T-cell (primary cell): ENCODE results near the gene EFNA2. TPM values are rescaled to one million over a fixed set of nuclear protein-coding genes. Genes with fewer than 3 reads are reported as not detected.
"Not testable (repeated sequence)": the region's sequence is repeated elsewhere in the genome, so short reads cannot be mapped to it uniquely, and the experiment has no call there.

ENCODE experiments used
- ATAC-seq, 4 experiments: fragments of 200-7000 bp in 3 of 4; fragments of 150-1000 bp in 1 of 4; cut with Tn5 transposase; replicated peaks in 1 of 4; 1 replicate in 3 of 4; 2 replicates in 1 of 4; pipeline ENCODE4 v1.10.0; 2021; ENCODE audit warnings: moderate library complexity in 3 of 4, mild to moderate bottlenecking in 2 of 4, moderate number of reproducible peaks in 1 of 4
- CTCF ChIA-PET, 2 donors: fragments of 300-600 bp; sonication (Branson Sonifier 250); formaldehyde crosslinking; loops; one replicate each; lab custom pipeline; 2022; ENCODE audit warnings: antibody characterized with exemption in 2 of 2; lab: Charles Lee
- POLR2A ChIA-PET, 2 donors: fragments of 300-600 bp; sonication (Branson Sonifier 250); formaldehyde crosslinking; loops; one replicate each; lab custom pipeline; 2022; ENCODE audit warnings: antibody characterized with exemption in 2 of 2; lab: Charles Lee
- DNase-seq, 35 experiments: peaks; one replicate each; pipeline versions ENCODE4 v3.0.0 to v3.0.0-alpha.2; 2013 to 2023
- H3K27ac ChIP-seq: one replicate; pipeline ENCODE4 v1.5.1; 2013; ENCODE audit warnings: low read length
- H3K27me3 ChIP-seq, 2 experiments: replicated peaks in 1 of 2; 1 replicate in 1 of 2; 2 replicates in 1 of 2; pipeline versions ENCODE4 v1.6.1 to v1.7.0; 2013; ENCODE audit warnings: low read length in 1 of 2, mixed read lengths in 1 of 2; ENCODE audit not compliant: control insufficient read depth in 2 of 2, insufficient read depth in 2 of 2; ENCODE audit errors: extremely low read depth in 1 of 2
- H3K36me3 ChIP-seq, 2 donors: 1 replicate in 1 of 2; 2 replicates in 1 of 2; pipeline versions ENCODE4 v1.6.1 to v1.7.0; 2013; ENCODE audit warnings: low read length in 1 of 2; ENCODE audit not compliant: control insufficient read depth in 2 of 2, insufficient read depth in 1 of 2; ENCODE audit errors: extremely low read depth in 1 of 2
- H3K4me1 ChIP-seq, 2 experiments: 1 replicate in 1 of 2; 2 replicates in 1 of 2; pipeline versions ENCODE4 v1.6.1 to v1.7.0; 2013; ENCODE audit warnings: low read length in 2 of 2, mixed read lengths in 1 of 2; ENCODE audit not compliant: insufficient read depth in 2 of 2, control insufficient read depth in 1 of 2; ENCODE audit errors: extremely low read depth in 1 of 2
- H3K4me3 ChIP-seq, 2 donors: 1 replicate in 1 of 2; 2 replicates in 1 of 2; pipeline versions ENCODE4 v1.5.1 to v1.7.0; 2013; ENCODE audit warnings: mild to moderate bottlenecking in 2 of 2, low read length in 1 of 2, moderate library complexity in 1 of 2; ENCODE audit not compliant: control insufficient read depth in 1 of 2; ENCODE audit errors: extremely low read depth in 1 of 2
- H3K9me3 ChIP-seq: 2 replicates; pipeline ENCODE4 v1.7.0; 2013
- H3K27ac Mint-ChIP-seq, 2 donors: one replicate each; pipeline ENCODE4 v1.8.0; 2020 to 2021; ENCODE audit warnings: mild to moderate bottlenecking in 2 of 2, mixed read lengths in 2 of 2
- H3K27me3 Mint-ChIP-seq, 2 donors: one replicate each; pipeline ENCODE4 v1.8.0; 2021 to 2022; ENCODE audit warnings: mixed read lengths in 2 of 2
- H3K36me3 Mint-ChIP-seq: one replicate; pipeline ENCODE4 v1.8.0; 2021; ENCODE audit warnings: mixed read lengths
- H3K4me1 Mint-ChIP-seq, 3 donors: one replicate each; pipeline ENCODE4 v1.8.0; 2020 to 2022; ENCODE audit warnings: mixed read lengths in 3 of 3, mild to moderate bottlenecking in 1 of 3
- H3K4me3 Mint-ChIP-seq, 3 donors: one replicate each; pipeline ENCODE4 v1.8.0; 2020 to 2022; ENCODE audit warnings: mild to moderate bottlenecking in 3 of 3, mixed read lengths in 3 of 3, moderate library complexity in 3 of 3
- H3K9me3 Mint-ChIP-seq, 3 donors: one replicate each; pipeline ENCODE4 v1.8.0; 2020 to 2022; ENCODE audit warnings: mixed read lengths in 3 of 3
- WGBS: methylation state at CpG from one replicate; pipeline ENCODE4 v1.1.5; 2013; ENCODE audit warnings: missing lambda C conversion rate; ENCODE audit not compliant: insufficient coverage; 5-methylcytosine and 5-hydroxymethylcytosine counted together
- total RNA-seq, 35 experiments: library from RNA in 6 of 35; stranded (reverse) in 6 of 35; fragments of 120-200 nt in 1 of 35; gene quantifications; one replicate each; pipeline versions ENCODE4 v1.2.1 to v1.2.4 and lab custom pipeline; 2013 to 2026

EFNA2 gene
- total RNA-seq, 5 donors from 2014 or later (not counting 1 experiment from before 2014, with no cell fraction given) = 0.38 TPM; not detected in 4

DNA sequence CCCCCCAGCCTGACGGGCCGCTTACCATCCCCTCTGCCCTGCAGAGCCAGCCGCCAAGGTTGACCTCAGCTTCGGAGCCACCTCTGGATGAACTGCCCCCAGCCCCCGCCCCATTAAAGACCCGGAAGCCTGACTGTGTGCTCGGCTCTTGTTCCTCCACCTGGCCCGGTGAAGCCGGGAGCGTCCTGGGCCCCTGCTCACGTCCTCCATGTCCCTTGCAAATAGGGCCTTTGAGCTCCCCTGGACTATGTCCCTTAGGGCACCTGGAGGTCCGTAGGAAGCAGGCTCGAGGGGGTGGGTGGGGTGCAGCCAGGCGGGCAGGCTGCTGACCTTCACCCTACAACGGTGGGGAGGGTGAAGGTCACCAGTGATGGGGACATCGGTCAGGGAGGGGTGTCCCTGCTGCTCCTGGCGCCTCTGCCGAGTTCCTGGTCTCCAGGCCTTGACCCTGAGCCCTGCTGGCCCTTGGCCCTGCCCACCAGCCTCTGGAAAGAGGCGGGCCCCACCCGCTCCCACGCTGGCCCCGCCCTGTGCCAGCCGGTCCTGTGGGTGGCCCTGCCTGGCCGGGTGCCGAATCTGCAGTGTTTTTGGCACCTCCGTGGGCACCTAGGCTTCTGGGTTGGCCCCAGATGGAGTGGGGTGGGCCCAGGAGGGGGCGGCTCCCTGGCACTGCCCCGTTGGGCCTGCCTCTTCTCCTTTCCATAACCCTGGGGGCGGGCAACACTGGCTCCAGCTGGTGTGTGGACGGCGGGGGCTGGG lies 40.8 kb upstream of the EFNA2 start:
- Mint-ChIP-seq H3K27ac (peak overlapping the region; percentile 80 to 92), H3K9me3 (no peaks in the 10 kb centered on the region), H3K4me3 (peak overlapping the region; percentile 43 to 59 (median 56)), H3K36me3 (no peaks in the 10 kb centered on the region), H3K27me3 (no peaks in the 10 kb centered on the region), H3K4me1 (peaks cover 11 to 33% (median 32%) of the 10 kb centered on the region in 3 donors)
- Histone ChIP-seq H3K36me3 (peaks cover 4 to 10% of the 10 kb centered on the region in 2 donors), H3K4me3 (no peak overlapping the region), H3K27me3 (peaks cover 0 to 7% of the 10 kb centered on the region in 2 experiments), H3K9me3 (no peaks in the 10 kb centered on the region), H3K27ac (peak overlapping the region; percentile 58), H3K4me1 (peaks cover 18 to 70% of the 10 kb centered on the region in 2 experiments)
- ChIA-PET POLR2A (interaction anchor here (0.5 to 2.7 kb wide), 6 partner anchors 8 to 27 kb away, joined by 3 to 58 read pairs (median 10); partner anchors contain the start of gene CIRBP (in 2 of the 2)), CTCF (interaction anchor here (0.6 to 3.8 kb wide), 12 partner anchors 8 to 148 kb away, joined by 3 to 115 read pairs (median 4); partner anchors contain the start of gene CIRBP (in 1 of the 2))
- no peak for ATAC-seq
- 54% methylated on average over 18 of the region's 31 CpGs for WGBS
- peak in 4 of 35 experiments; percentile 14 to 37 (median 22) for DNase-seq

DNA sequence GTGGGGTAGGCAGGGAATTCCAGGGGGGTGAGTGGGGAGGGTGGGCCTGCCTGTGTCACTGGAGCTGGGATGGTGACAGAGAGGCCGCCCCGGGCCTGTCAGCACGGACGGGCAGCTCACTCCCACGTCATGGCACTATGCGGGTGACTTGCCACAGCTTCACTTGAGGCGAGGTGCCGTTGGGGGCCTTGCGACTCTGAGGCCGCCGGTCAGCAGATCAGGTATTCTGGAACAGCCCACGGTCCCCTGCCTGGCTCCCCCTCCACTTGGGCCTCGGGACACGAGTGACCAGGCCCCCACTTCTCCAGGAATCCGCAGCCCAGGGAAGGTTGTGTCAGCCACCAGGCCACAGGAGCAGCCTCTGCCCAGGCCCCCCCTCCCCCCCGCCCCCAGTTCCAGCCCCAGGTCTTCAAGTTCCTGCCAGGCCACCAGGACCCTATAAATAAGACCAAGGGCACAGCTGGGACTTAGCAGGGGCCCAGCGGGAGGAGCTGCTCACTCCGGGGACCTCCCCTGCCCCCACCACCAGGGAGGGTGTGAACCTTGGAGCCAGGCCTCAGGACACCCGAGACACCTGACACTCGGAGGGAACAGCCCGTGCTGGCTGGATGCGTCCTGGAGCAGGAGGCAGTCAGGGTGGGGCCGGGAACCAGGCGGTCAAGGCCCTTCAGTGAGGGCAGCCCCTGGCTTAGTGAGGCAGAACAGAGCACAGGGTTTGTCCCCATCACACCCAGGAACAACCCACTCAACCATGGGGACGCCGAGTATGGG lies 40.0 kb upstream of the EFNA2 start:
- Mint-ChIP-seq H3K9me3 (no peaks in the 10 kb centered on the region), H3K36me3 (no peaks in the 10 kb centered on the region), H3K27me3 (no peaks in the 10 kb centered on the region), H3K4me3 (no peak overlapping the region), H3K4me1 (peaks cover 11 to 31% (median 31%) of the 10 kb centered on the region in 3 donors), H3K27ac (no peak overlapping the region)
- no peaks in the 10 kb centered on the region for H3K9me3 ChIP-seq
- peaks cover 4 to 10% of the 10 kb centered on the region in 2 donors for H3K36me3 ChIP-seq
- DNase-seq (no peak), ATAC-seq (no peak)
- H3K27ac ChIP-seq = peak overlapping the region; percentile 58
- H3K27me3 ChIP-seq = peaks cover 0 to 6% of the 10 kb centered on the region in 2 experiments
- H3K4me1 ChIP-seq = peaks cover 18 to 63% of the 10 kb centered on the region in 2 experiments
- ChIA-PET CTCF (interaction anchor here (0.6 to 3.8 kb wide), 3 partner anchors 21 to 28 kb away, joined by 4 to 115 read pairs (median 28); no protein-coding TSS in a partner anchor), POLR2A (interaction anchor here (1.8 to 2.7 kb wide), 2 partner anchors 23 to 24 kb away, joined by 20 to 58 read pairs; partner anchors contain the start of gene CIRBP (in 2 of the 2))
- no peak overlapping the region for H3K4me3 ChIP-seq
- WGBS = 87% methylated on average over 19 of the region's 26 CpGs

GRCh38 chr19:1246265-1247087 lies 39.2 kb upstream of the EFNA2 start:
- ChIA-PET CTCF (interaction anchor here in 1 of 2 donors (1.1 kb wide), 1 partner anchor 20 kb away, joined by 12 read pairs; no protein-coding TSS in a partner anchor), POLR2A (interaction anchor here in 1 of 2 donors (0.7 kb wide), 1 partner anchor 254 kb away, joined by 3 read pairs; no protein-coding TSS in a partner anchor)
- not testable (repeated sequence) for H3K27me3 Mint-ChIP-seq, H3K4me3 ChIP-seq, H3K27ac Mint-ChIP-seq, H3K27me3 ChIP-seq, H3K9me3 Mint-ChIP-seq, H3K27ac ChIP-seq, H3K36me3 ChIP-seq, H3K9me3 ChIP-seq, H3K4me3 Mint-ChIP-seq, H3K36me3 Mint-ChIP-seq, ATAC-seq
- H3K4me1 ChIP-seq = peaks cover 11 to 57% of the 10 kb centered on the region in 2 experiments
- H3K4me1 Mint-ChIP-seq = peaks cover 5 to 25% (median 25%) of the 10 kb centered on the region in 3 donors
- peak in 1 of 35 experiments; percentile 13 for DNase-seq
- whole genome bisulfite sequencing = 92% methylated on average over 6 of the region's 27 CpGs

DNA sequence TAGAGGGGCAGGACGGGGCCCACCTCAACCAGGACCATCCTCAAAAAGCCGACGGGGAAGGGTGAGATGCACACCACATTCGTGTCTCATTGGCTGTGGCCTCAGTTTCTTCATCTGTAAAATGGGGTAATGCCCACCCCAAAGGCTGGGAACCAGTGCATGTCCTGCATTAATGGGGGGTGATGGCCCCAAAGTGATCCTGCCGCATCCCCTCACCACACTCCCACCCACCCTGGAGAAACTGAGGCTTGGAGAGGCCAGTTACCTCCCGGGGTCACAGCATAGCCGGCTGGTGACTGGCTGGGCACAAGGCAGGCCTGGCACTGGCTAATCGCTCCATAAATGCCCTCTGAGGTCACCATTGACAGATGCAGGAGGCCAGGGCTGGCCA lies 37.9 kb upstream of the EFNA2 start:
- ChIA-PET POLR2A (no interaction called here), CTCF (no interaction called here)
- H3K4me3 ChIP-seq = peak overlapping the region in 1 of 2 donors; percentile 66
- peaks cover 5 to 17% (median 17%) of the 10 kb centered on the region in 3 donors for H3K4me1 Mint-ChIP-seq
- DNase-seq (peak in 1 of 35 experiments; percentile 24), ATAC-seq (no peak)
- H3K27me3 Mint-ChIP-seq = no peaks in the 10 kb centered on the region
- no peaks in the 10 kb centered on the region for H3K9me3 ChIP-seq
- H3K27ac Mint-ChIP-seq = no peak overlapping the region
- H3K27me3 ChIP-seq = no peaks in the 10 kb centered on the region
- peaks cover 11 to 59% of the 10 kb centered on the region in 2 experiments for H3K4me1 ChIP-seq
- peak overlapping the region; percentile 88 for H3K27ac ChIP-seq
- WGBS = 58% methylated on average over 6 of the region's 8 CpGs
- H3K4me3 Mint-ChIP-seq = peak overlapping the region in 2 of 3 donors; percentile 50 to 55
- H3K9me3 Mint-ChIP-seq = no peaks in the 10 kb centered on the region
- H3K36me3 ChIP-seq = peaks cover 10% of the 10 kb centered on the region in 2 donors
- H3K36me3 Mint-ChIP-seq = peaks cover 3% of the 10 kb centered on the region

GRCh38 chr19:1248139-1248785 lies 37.4 kb upstream of the EFNA2 start, which contains the start of gene MIDN:
TSS of gene MIDN (plus strand) at chr19:1248583. CDS start at chr19:1250297, 1,714 bp downstream.
- Histone ChIP-seq H3K4me1 (peaks cover 11 to 59% of the 10 kb centered on the region in 2 experiments), H3K27ac (peak within 1 kb of the TSS; percentile 88), H3K27me3 (no peaks in the 10 kb centered on the region), H3K4me3 (peak within 1 kb of the TSS; percentile 51 to 66), H3K36me3 (peaks cover 10% of the 10 kb centered on the region in 2 donors), H3K9me3 (no peaks in the 10 kb centered on the region)
- Mint-ChIP-seq H3K4me3 (peak within 1 kb of the TSS; percentile 68 to 91 (median 77)), H3K27me3 (no peaks in the 10 kb centered on the region), H3K4me1 (peaks cover 6 to 13% (median 13%) of the 10 kb centered on the region in 3 donors), H3K27ac (peak within 1 kb of the TSS; percentile 61 to 78), H3K9me3 (no peaks in the 10 kb centered on the region), H3K36me3 (peaks cover 3% of the 10 kb centered on the region)
- WGBS = under 1% methylated on average over 39 of the region's 60 CpGs
- POLR2A ChIA-PET = no interaction called here
- CTCF ChIA-PET = no interaction called here
- ATAC-seq (peak; percentile 3 to 6 (median 6)), DNase-seq (peak in 25 of 35 experiments; percentile 27 to 81 (median 58))
